K562 (cell line): Measurements from ENCODE around the gene ADORA1. TPM values are rescaled to one million over a fixed set of nuclear protein-coding genes. Genes with fewer than 3 reads are reported as not detected.

Experiments used
- ATAC-seq: fragments of 200-7000 bp; cut with Tn5 transposase; 3 replicates; pipeline ENCODE4 v1.9.1; 2020; ENCODE audit warnings: moderate library complexity
- BruUV-seq: library from RNA; stranded (reverse); fragments of 400-500 nt; replicated peaks from 2 replicates; lab custom pipeline; 2021; lab: Mats Ljungman, UMichigan
- CTCF ChIA-PET: fragments of 300-600 bp; formaldehyde crosslinking; extraction: SDS; loops from one replicate; lab custom pipeline; 2021; ENCODE audit warnings: low intra/inter-chr PET ratio; lab: Yijun Ruan, JAX
- POLR2A ChIA-PET: fragments of 300-600, 350-650 bp; sonication (Branson Sonifier 250); formaldehyde crosslinking; extraction: SDS; loops from one replicate; lab custom pipeline; 2021; ENCODE audit warnings: antibody characterized with exemption, inconsistent platforms; lab: Yijun Ruan, JAX
- DNase-seq, 4 experiments: peaks; one replicate each; pipeline versions ENCODE4 v3.0.0 to v3.0.0-alpha.2; 2011 to 2018; ENCODE audit warnings: low spot score in 3 of 4, mixed read lengths in 3 of 4; ENCODE audit errors: extremely low read depth in 1 of 4
- FAIRE-seq: peaks from 2 replicates; lab custom pipeline; 2011; peaks lifted over from hg19 to GRCh38; lab: Jason Lieb, UNC
- H2AFZ ChIP-seq: 2 replicates; pipeline ENCODE4 v1.6.0; 2011; ENCODE audit warnings: low read depth, low read length, control low read depth, inconsistent platforms
- H3K27ac ChIP-seq: fragments of 200-600 bp; 3 replicates; pipeline ENCODE4 v1.8.0; 2011; ENCODE audit warnings: low read depth, mild to moderate bottlenecking, control low read depth, inconsistent platforms, low read length, moderate library complexity, mixed read lengths; ENCODE audit errors: extremely low read depth
- H3K27me3 ChIP-seq, 2 experiments: fragments of 300-600 bp in 1 of 2; 2 replicates in 1 of 2; 3 replicates in 1 of 2; pipeline versions ENCODE4 v1.6.0 to v1.8.0; 2011; ENCODE audit warnings: inconsistent platforms in 2 of 2, low read length in 2 of 2, mild to moderate bottlenecking in 1 of 2, mixed read lengths in 1 of 2, moderate library complexity in 1 of 2; ENCODE audit not compliant: control insufficient read depth in 2 of 2, insufficient read depth in 2 of 2
- H3K36me3 ChIP-seq: fragments of 300-600 bp; 3 replicates; pipeline ENCODE4 v1.8.0; 2011; ENCODE audit warnings: mild to moderate bottlenecking, low read length, inconsistent platforms; ENCODE audit not compliant: control insufficient read depth, insufficient read depth
- H3K4me1 ChIP-seq, 2 experiments: fragments of 200-600 bp in 1 of 2; replicated peaks in 1 of 2; 2 replicates in 1 of 2; 3 replicates in 1 of 2; pipeline versions ENCODE4 v1.5.1 to v1.8.0; 2011; ENCODE audit warnings: inconsistent platforms in 2 of 2, low read length in 2 of 2, mild to moderate bottlenecking in 1 of 2, mixed read lengths in 1 of 2, moderate library complexity in 1 of 2; ENCODE audit not compliant: control insufficient read depth in 2 of 2, insufficient read depth in 2 of 2
- H3K4me2 ChIP-seq: 2 replicates; pipeline ENCODE4 v1.6.1; 2011; ENCODE audit warnings: low read length, control low read depth, inconsistent platforms, mixed read lengths; ENCODE audit not compliant: insufficient read depth
- H3K4me3 ChIP-seq: fragments of 200-600 bp; sonication (generic), shearing (Covaris generic); 2 replicates; pipeline ENCODE4 v1.5.1; 2016; ENCODE audit warnings: control low read depth, inconsistent platforms
- H3K79me2 ChIP-seq: fragments of 200-600 bp; 3 replicates; pipeline ENCODE4 v1.8.0; 2011; ENCODE audit warnings: low read length, inconsistent platforms; ENCODE audit not compliant: control insufficient read depth, insufficient read depth
- H3K9ac ChIP-seq, 2 experiments: 2 replicates each; pipeline versions ENCODE4 v1.6.0 to v1.6.1; 2011; ENCODE audit warnings: low read depth in 2 of 2, low read length in 2 of 2, control low read depth in 1 of 2, inconsistent platforms in 1 of 2, mild to moderate bottlenecking in 1 of 2, mixed read lengths in 1 of 2; ENCODE audit not compliant: insufficient read depth in 1 of 2
- H3K9me1 ChIP-seq: one replicate; pipeline ENCODE4 v1.6.0; 2011; ENCODE audit warnings: inconsistent platforms, mild to moderate bottlenecking, low read length, moderate library complexity; ENCODE audit not compliant: control insufficient read depth, insufficient read depth
- H3K9me3 ChIP-seq: replicated peaks from 2 replicates; pipeline ENCODE4 v1.5.1; 2011; ENCODE audit warnings: low read depth, low read length, inconsistent platforms; ENCODE audit not compliant: control insufficient read depth, insufficient read depth
- H4K20me1 ChIP-seq: replicated peaks from 2 replicates; pipeline ENCODE4 v1.6.1; 2011; ENCODE audit warnings: low read length, inconsistent platforms, mixed read lengths; ENCODE audit not compliant: control insufficient read depth, insufficient read depth
- CTBP1 ChIP-seq: fragments of 450-650 bp; IDR thresholded peaks from 2 replicates; pipeline ENCODE4 v1.6.1; 2016; ENCODE audit warnings: borderline replicate concordance
- ERF ChIP-seq: fragments of 450-650 bp; formaldehyde crosslinking; IDR thresholded peaks from 2 replicates; pipeline ENCODE4 v1.4.0; 2020; ENCODE audit warnings: mild to moderate bottlenecking, mixed read lengths
- FOXP1 ChIP-seq: sonication (generic); formaldehyde crosslinking; IDR thresholded peaks from 2 replicates; pipeline ENCODE4 v1.8.0; 2022; ENCODE audit warnings: mild to moderate bottlenecking, missing genetic modification reagents
- GATAD2B ChIP-seq: fragments of 450-650 bp; IDR thresholded peaks from 2 replicates; pipeline ENCODE4 v1.6.1; 2017; ENCODE audit warnings: mild to moderate bottlenecking, borderline replicate concordance
- HMG20A ChIP-seq: fragments of 450-650 bp; formaldehyde crosslinking; conservative IDR thresholded peaks from 2 replicates; pipeline ENCODE4 v1.4.0; 2020; ENCODE audit warnings: mild to moderate bottlenecking, mixed read lengths
- PHB ChIP-seq: fragments of 250-450 bp; sonication (Bioruptor Pico); IDR thresholded peaks from 2 replicates; pipeline ENCODE4 v1.5.0; 2021
- PHF21A ChIP-seq: fragments of 450-650 bp; IDR thresholded peaks from 2 replicates; pipeline ENCODE4 v1.6.1; 2017; ENCODE audit warnings: low read depth, borderline replicate concordance
- TEAD4 ChIP-seq, 2 experiments: sonication (generic) in 1 of 2; formaldehyde crosslinking in 1 of 2; IDR thresholded peaks; 2 replicates each; pipeline versions ENCODE4 v1.6.1 to v1.8.0; 2012 to 2022; ENCODE audit warnings: borderline replicate concordance in 1 of 2, inconsistent platforms in 1 of 2, low read length in 1 of 2, mild to moderate bottlenecking in 1 of 2, missing genetic modification reagents in 1 of 2
- U2AF2 ChIP-seq: fragments of 200-400 bp; formaldehyde crosslinking; optimal IDR thresholded peaks from 2 replicates; pipeline ENCODE3; 2017; ENCODE audit warnings: low read depth, mild to moderate bottlenecking, low read length
- ZBED1 ChIP-seq: IDR thresholded peaks from 2 replicates; pipeline ENCODE4 v1.6.1; 2014
- WGBS: fragments of 100-300 bp; shearing (Covaris generic); methylation state at CpG from one replicate; pipeline ENCODE4 v1.1.6; 2016; ENCODE audit warnings: low coverage, mixed read lengths; ENCODE audit not compliant: insufficient coverage; ENCODE audit errors: missing lambda C conversion rate; 5-methylcytosine and 5-hydroxymethylcytosine counted together
- in situ Hi-C: fragments of 300-500 bp; cut with MboI; formaldehyde crosslinking; loops from 4 replicates; pipeline ENCODE4 v1.15.0; 2018; ENCODE audit warnings: inconsistent platforms, mixed read lengths
- intact Hi-C: fragments of 100-400 bp; cut with micrococcal nuclease; formaldehyde crosslinking; loops from 2 replicates; pipeline ENCODE4 v1.14.2; 2022
- polyA plus RNA-seq, 8 experiments: library from polyadenylated mRNA; depleted of rRNA in 4 of 8; stranded (reverse) in 5 of 8; unstranded in 3 of 8; fragments of >200 nt; fragmentation: Nextera tagmentation in 2 of 8; fragmentation: Illumina TruSeq in 1 of 8; extraction: Ambion mirVana in 2 of 8; extraction: Trizol in 1 of 8; gene quantifications; 2 replicates each; pipeline versions ENCODE4 v1.2.1 to v1.2.3, GENCODE V29; 2011 to 2014; ENCODE audit warnings: inconsistent platforms in 1 of 8, missing spikeins in 1 of 8
- total RNA-seq, 7 experiments: library from RNA; depleted of rRNA in 6 of 7; stranded (reverse); fragments of >200 nt in 6 of 7; fragmentation: Illumina TruSeq in 2 of 7; extraction: Trizol in 2 of 7; gene quantifications; 2 replicates each; pipeline versions ENCODE4 v1.2.1 to v1.2.3, GENCODE V29; 2011 to 2021; ENCODE audit warnings: low replicate concordance in 1 of 7
- TF ChIP-seq, protein P1 (sequence below), 2 experiments: fragments of 450-650 bp; IDR thresholded peaks; 2 replicates each; pipeline ENCODE4 v1.6.1; 2016
- TF ChIP-seq, protein P2 (sequence below), 2 experiments: fragments of 200-800 bp in 1 of 2; sonication (Bioruptor generic) in 1 of 2; sonication (generic) in 1 of 2; formaldehyde crosslinking in 1 of 2; IDR thresholded peaks in 1 of 2; conservative IDR thresholded peaks in 1 of 2; 2 replicates each; pipeline versions ENCODE4 v1.5.0 to v1.6.1; 2016 to 2020; ENCODE audit warnings: missing compliant biosample characterization in 1 of 2, missing genetic modification characterization in 1 of 2, missing genetic modification reagents in 1 of 2

ADORA1 gene
- total and polyA plus RNA-seq, 9 of the 15 experiments (the other 6 are each of a cell fraction or from before 2014, with no cell fraction given): not detected

DNA sequence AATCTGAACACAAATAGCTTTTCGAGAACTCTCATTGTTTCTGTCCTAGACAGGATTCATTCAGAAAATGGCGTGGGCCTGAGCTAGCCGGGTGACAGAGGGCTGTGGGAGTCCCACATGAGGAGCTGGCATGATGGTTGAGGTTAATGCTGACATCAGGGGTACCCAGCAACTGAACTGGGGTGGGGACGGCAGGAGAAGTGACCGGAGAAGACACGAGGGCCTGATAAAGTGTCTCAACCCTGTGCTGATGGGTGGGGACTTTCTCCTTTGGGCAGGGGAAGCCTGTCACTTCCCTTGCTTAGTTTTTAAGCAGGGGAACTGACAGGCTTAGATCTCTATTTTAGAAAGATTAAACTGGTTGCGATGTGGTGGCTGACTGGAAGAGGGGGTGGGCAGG is 87.3 kb downstream of the ADORA1 start:
- TF ChIP-seq PHF21A (no peak), FOXP1 (no peak), U2AF2 (no peak), HMG20A (CRISPR knock-in tag) (no peak), TEAD4 (IDR thresholded peaks at IDR 0.05; ENCODE audit: low read length) (no peak), TEAD4 (CRISPR knock-in tag; IDR thresholded peaks at IDR 0.05; ENCODE audit: borderline replicate concordance) (no peak), CTBP1 (no peak), ERF (no peak), ZBED1 (no peak), GATAD2B (no peak), PHB (CRISPR knock-in tag) (no peak)
- TF ChIP-seq, protein P1, sequence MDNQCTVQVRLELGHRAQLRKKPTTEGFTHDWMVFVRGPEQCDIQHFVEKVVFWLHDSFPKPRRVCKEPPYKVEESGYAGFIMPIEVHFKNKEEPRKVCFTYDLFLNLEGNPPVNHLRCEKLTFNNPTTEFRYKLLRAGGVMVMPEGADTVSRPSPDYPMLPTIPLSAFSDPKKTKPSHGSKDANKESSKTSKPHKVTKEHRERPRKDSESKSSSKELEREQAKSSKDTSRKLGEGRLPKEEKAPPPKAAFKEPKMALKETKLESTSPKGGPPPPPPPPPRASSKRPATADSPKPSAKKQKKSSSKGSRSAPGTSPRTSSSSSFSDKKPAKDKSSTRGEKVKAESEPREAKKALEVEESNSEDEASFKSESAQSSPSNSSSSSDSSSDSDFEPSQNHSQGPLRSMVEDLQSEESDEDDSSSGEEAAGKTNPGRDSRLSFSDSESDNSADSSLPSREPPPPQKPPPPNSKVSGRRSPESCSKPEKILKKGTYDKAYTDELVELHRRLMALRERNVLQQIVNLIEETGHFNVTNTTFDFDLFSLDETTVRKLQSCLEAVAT (IDR thresholded peaks at IDR 0.05): no peak
- TF ChIP-seq, protein P2, sequence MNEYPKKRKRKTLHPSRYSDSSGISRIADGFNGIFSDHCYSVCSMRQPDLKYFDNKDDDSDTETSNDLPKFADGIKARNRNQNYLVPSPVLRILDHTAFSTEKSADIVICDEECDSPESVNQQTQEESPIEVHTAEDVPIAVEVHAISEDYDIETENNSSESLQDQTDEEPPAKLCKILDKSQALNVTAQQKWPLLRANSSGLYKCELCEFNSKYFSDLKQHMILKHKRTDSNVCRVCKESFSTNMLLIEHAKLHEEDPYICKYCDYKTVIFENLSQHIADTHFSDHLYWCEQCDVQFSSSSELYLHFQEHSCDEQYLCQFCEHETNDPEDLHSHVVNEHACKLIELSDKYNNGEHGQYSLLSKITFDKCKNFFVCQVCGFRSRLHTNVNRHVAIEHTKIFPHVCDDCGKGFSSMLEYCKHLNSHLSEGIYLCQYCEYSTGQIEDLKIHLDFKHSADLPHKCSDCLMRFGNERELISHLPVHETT (CRISPR knock-in tag; conservative IDR thresholded peaks at IDR 0.05 in 1 of 2, IDR thresholded peaks at IDR 0.05 in 1 of 2): no peak
- Histone ChIP-seq H2AFZ (no peak overlapping the region), H3K9ac (no peak overlapping the region), H3K79me2 (no peaks in the 10 kb centered on the region), H4K20me1 (peaks cover 14% of the 10 kb centered on the region), H3K4me1 (no peaks in the 10 kb centered on the region), H3K36me3 (no peaks in the 10 kb centered on the region), H3K27me3 (peaks cover 17 to 59% of the 10 kb centered on the region in 2 experiments), H3K27ac (no peak overlapping the region), H3K9me3 (no peaks in the 10 kb centered on the region), H3K4me3 (no peak overlapping the region), H3K9me1 (no peaks in the 10 kb centered on the region), H3K4me2 (no peak overlapping the region)
- no TSS peak for BruUV-seq
- POLR2A ChIA-PET: interaction anchor here (0.6 to 1.9 kb wide), 4 partner anchors 9 to 423 kb away, joined by 3 to 6 read pairs (median 4); no protein-coding TSS in a partner anchor
- CTCF ChIA-PET: interaction anchor here (0.7 kb wide), 1 partner anchor 97 kb away, joined by 3 read pairs; no protein-coding TSS in a partner anchor
- intact Hi-C loops: no loop called here
- ATAC-seq: no peak
- WGBS: 4% methylated on average over 7 of the region's 7 CpGs
- in situ Hi-C loops: loop anchor here (5.0 kb wide), 1 partner anchor 183 kb away; no protein-coding TSS in a partner anchor
- no peak for FAIRE-seq
- no peak for DNase-seq
